GM21825 (cell line): Measurements from ENCODE around the gene MYEOV.

Experiments used
- ATAC-seq: cut with Tn5 transposase; IDR thresholded peaks from one replicate; pipeline ENCODE4 v1.9.1; 2021; ENCODE audit warnings: mild to moderate bottlenecking, moderate library complexity; ENCODE audit not compliant: unreplicated experiment

MYEOV gene

DNA sequence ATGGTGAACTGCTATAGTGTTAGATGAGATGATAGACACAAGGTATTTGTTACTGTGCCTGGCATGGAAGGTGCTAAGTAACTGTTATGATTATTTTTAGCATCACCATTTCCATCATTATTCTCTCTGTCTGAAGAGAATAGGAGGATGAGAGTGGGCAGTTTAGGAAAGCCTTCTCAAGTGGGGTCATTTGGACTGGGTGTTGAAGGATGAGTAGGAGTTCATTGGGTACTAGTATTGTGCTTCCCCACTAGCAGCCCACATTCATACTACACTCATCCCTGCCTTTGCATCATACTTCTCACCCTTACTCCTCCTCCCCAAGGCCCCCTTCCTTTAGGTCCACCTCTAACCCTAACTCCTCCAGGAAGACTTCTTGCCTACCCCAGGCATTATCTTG, 20.6 kb downstream of the MYEOV start:
- no peak for ATAC-seq

DNA sequence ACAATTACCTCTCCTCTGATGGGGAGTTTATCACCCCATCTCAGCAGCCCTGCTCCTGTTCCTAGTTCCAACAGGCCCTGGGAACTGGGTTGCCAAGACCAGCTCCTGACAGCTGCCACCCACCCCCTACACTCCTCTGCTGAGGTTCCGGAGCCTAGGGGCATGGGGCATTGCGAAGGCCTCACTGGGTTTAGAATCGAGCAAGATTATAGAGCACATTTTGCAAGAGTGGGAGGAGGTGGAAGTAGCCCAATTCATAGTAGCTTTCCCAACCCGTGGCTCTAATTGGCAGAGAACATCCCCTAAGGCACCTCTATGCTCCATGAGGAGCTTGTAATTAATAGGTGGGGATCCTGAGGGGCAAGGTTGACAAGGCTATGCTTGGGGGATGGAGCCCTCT, 23.0 kb downstream of the MYEOV start:
- no peak for ATAC-seq

DNA sequence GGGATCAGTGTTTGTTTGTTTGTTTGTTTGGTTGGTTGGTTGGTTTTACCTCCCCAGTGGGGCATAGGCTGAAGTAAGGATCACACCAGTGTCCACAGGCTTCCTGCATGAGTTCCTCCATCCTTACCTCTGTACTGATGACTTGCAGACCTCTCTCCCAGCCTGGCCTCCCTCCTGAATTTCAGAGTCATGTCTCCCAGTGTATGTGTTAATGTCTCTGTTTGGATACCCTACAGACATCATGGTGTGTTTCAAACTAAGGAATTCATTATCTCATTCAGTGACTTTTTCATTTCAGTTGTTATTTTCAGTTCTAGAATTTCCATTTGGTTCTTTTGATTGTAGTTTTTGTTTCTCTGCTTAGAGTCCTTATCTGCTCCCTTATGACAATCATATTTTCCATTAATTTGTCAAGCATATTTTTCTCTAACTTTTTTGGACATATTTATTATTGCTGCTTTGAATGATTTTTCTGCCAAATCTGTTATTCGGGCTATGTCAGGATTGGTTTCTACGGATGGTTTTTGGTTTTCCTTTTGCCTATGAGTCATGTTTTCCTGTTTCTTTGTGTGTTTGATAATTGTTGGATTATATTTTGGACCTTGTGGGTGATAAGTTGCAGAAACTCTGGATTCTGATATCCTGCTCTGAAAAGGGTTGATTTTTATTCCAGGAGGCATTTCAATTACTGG, 23.6 kb downstream of the MYEOV start:
- no peak for ATAC-seq

DNA sequence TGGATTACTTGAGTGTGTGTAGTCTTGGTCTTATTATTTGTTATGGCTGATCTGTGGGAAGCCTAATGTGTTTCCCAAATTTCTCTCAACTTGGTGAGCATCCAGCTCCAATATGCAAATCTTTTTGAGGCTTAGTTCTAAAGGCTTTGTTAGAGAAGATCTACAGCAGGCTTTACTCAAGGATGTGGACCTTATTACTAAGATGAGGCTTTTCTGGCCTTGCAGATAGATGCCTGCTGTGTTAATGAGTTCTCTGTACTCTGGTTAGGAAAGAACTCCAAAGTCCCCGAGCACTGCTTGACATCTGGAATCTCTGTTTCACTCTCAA, 24.1 kb downstream of the MYEOV start:
- ATAC-seq = no peak

DNA sequence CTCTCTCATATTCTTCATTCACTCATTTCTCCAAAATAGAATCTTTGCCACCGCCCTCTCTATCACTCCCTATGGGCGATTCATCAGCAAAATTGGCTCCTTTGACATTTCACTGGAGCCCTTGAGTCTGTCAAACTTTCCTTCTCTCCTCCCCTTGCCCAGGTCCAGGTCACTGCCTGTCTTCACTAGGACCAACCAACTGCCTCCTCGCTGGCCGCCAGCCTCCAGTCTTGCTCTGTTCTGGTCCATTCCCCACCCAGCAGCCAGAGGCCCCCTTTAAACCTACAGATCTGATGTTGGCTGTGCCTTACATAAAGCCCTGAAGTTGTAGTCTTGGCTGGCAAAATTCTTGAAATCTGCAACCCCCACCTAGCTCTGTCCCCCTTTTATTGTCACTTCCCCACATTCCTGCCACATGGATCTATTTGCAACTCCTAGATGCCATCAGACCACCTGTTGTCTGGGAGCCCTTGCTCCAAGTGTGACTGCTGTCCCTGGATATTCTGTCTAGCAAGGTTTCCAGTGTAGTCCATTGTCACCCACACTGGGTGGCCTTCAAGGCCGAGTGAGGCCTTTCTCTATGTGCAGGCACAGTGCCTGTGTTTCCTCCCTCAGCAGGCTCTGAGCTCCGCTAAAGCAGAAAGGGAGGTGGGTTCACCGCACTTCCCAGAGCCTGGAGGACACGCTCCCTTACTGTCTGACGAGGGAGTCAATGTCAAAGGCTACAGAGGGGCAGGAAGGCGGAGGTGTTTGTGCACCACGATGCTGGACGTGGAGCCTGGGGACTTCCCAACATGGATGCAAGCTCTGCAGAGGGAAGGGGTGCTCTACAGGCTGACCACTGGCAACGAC, 25.5 kb downstream of the MYEOV start:
- no peak for ATAC-seq

DNA sequence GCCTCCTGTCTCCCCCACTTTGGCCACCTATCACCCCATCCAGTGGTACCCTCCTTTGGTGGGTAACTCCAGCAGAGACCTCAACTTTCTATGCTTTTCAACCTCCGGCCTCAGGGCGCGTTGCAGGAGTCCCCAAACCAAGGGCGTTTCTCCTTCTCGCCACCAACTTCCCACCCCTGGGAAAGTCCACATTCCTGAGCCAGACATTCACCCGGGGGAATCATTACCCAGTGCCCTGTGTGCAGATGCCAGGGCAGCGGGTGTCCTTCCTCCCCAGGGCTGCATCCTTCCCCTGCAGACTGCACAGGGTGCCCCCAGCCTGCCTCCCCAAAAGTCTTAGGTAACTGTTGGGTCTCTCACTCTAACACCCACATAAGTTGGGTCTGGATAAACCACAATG, 26.4 kb downstream of the MYEOV start:
- ATAC-seq = no peak

DNA sequence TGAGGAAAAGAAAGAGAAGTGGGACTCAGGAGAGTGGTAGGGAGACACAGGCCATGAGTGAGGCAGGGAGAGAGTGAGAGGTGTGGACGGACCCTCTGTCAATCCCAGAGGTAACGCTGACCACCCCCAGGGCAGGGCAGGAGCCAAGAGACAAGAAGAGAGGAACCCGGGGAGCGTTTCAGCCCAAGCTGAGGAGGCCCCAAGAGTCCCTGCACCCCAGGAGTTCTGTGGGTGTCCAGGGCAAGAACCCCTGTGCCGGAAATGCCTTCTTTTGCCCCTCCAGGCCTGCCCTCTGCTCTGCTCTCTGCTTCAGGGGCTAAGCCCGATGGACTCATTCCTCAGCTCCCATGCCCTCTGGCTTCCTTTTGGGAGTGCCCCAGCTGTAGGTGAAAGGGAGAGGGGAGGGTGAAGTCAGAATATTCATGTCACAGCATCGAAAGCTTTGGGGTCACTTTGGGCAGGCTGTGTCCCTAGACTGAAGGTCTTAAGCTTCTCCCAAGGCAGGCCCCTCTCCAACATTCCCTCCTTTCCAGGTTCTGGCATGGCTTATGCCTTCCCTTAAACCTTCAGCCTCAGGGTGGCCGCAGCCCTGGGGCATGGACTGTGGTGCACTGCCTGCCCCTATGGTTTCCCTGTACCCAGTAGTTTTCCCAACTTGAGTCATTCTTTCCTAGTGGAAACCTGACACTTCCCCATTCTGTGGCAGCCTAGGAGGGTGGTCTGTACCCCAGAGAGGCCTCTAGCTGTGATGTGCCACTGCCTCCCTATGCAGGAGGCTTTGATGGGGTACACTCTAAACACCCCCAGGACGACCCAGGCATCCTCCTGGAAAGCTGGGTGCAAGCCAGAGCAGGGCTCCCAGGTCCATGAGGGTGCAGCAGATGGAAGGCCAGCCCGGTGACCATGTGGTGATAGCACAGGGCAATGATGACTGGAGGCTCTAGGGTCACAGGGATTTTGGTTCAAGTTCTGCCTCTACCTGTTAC, 27.1 kb downstream of the MYEOV start:
- no peak for ATAC-seq

DNA sequence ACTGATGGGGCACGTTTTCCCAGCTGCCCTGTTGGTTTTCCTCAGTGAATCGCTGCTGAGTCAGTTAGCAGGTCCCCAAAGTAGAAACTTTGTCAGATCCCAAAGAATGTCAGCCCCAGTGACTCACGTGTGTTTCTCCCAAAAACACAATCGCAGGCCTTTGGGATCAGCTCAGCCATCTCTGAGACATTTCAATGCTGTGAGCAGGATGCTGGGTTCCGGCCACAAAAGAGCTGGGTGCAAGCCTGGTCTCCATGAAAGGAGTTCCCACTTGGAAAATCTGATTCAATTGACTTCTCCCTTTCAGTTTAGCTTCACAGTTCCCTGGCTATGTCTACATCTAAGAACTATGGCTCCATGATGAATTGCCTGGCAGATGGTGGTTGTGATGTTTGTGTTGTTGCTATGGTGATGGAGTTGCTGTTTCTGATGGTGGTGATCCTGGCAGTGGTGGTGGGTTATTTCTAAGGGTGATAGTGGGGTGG, 28.0 kb downstream of the MYEOV start:
- no peak for ATAC-seq

DNA sequence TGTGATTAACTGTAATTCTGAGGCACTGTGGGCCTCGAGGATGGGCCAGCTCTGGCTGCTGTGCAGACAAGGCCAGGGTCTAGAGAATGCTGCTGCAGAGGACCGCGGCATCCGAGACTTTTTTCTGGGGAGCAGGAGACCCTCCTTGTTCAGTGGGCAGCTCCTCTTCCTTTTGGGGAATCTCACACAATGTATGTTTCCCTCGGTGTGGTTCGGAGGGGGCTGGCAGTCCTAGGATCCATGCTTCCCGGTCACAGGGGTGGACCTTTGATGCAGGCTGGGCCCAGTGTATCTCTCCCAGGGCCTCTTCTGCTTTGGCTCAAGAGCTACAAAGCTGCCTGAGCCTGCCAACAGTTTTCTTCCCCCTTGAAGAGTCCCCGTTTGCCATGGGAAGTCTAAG, 31.5 kb downstream of the MYEOV start:
- no peak for ATAC-seq

DNA sequence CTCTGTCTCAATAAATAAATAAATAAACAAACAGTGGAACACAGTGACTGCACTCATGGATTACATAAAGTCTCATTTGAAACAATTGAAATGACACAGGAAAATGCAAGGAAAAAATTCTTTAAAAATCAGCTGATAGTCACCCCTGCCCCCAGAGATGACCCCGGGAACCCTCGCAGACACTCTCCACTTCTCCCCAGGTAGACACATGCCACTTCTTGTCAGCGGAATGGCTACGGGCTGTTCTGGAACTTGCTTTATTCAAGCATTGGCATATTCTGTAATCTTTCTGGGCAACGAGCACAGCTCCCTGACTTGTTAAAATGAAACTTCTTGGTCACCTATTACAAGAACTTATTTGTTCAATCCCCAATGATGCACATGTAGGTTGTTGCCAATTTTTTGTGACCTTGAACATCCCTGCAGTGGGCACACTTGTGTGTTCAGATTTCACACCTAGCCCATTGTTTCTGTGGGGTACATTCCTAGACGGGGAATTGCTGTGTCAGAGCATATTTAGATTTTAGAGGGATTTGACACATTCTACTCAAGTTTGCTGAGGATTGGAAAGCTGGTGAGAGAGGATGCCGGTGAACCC, 32.8 kb downstream of the MYEOV start:
- no peak for ATAC-seq

DNA sequence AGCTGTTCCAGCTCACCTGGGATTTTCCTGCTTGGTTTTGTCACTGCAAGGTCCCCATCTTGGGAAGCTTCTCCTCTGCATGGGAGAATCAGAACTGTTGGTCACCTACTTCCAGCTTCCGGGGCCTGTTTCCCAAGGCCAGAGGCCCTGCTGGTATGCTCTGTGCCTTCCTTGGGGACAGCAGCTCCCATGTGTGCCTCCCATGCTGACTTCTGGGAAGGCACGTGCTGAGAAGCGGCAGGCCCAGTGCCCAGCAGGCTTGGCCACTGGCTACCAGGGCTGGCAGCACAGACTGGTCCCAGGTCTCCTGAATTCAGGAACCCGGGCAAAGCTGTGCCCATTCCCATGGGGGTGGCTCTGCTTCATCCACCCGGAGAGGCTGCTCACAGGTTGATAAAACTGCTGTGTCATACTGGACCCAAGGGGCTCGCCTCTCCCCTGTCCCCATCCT, 33.8 kb downstream of the MYEOV start:
- no peak for ATAC-seq

DNA sequence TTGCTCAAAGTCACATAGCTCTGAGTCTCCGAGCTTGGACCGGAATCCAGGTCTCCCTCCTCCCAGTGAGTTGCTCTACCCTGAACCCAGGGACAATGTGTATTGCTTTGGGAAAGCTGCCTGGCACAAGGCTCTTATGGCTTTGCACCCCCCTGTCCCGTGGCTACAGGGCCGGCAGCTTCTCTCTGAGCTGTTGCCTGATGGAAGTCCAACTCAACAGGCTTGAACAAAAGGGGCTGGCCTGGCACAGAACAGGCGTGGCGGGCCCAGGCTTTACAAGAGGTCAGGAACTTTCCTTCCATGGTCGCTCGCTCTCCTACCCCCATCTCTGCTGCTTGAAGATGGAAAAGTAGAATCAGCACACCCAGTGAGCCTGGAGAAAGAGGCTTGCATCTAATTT, 34.3 kb downstream of the MYEOV start:
- no peak for ATAC-seq

DNA sequence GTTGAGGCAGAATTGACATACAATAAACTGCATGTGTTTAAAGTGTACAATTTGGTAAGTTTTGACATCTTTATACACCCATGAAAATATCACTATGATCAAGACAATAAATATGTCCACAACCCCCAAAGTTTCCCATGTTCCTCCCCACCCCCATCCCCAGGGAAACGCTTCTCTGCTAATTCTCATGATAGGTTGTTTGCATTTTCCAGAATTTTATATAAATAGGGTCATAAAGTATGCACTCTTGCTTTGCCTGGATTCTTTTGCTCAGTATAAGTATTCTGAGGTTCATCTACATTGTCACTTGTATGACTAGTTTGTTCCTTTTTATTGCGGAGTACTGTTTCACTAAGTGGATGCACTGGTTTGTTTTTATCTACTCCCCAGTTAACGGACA, 35.6 kb downstream of the MYEOV start:
- no peak for ATAC-seq

DNA sequence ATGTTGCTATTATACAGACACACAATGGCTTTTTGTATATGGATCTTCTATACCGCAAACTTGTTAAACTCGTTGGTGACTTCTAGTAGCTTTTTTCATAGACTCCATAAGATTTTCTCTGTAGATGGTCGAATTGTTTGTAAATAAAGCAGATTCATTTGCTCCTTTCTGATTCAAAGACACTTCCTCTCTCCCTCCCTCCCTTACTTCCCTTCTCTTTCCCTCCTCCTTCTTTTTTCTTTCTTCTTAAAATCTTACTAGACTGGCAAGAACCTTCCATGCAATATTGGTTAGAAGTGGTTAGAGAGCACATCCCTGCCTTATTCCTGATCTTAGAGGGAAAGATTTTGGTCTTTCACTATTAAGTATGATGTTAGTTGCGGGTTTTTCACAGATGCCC, 36.4 kb downstream of the MYEOV start:
- no peak for ATAC-seq

DNA sequence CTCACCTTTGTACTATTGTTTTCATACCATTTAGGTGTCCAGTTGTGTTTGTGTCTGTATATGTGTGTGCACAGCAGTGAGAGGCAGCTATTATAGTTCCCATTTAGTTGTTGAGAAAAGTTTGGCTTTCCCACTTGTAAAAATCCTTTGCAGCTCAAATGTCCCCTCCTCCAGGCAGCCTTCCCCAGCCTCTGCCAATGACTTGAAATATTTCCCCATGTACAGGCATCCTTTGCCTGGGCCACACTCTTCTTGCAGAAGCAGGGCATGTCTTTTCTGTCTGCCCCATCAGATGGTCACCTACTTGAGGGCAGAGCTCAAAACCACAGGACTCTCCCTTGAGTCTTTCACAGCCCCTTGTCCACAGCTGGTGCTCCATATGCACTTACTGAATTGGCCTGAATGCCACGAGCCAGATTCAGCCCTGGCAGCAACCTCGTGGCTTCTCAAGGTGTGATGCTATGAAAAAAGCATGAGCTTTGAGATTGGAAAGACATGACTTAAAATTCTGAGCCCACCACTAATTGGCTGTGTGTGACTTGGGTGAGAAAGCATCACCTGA, 39.3 kb downstream of the MYEOV start:
- no peak for ATAC-seq

DNA sequence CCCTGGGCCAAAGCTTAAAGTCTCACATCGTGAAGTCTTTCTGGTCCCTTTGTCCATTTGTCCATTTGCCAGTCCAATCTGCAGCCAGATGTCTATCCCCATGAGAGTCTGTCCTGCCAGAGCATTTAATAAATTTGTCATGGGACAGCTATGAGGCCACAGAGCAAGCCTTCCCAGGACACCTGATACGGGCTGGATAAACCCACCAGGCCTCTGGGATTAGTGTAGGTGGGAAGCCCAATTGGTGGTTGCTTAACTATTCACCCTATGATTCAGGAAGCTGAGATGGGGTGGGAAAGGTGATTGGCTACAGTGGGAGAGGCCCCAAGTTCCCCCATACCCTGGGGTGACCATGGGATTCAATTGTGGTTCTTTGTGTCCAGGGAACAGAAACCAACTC, 39.9 kb downstream of the MYEOV start:
- ATAC-seq = no peak

DNA sequence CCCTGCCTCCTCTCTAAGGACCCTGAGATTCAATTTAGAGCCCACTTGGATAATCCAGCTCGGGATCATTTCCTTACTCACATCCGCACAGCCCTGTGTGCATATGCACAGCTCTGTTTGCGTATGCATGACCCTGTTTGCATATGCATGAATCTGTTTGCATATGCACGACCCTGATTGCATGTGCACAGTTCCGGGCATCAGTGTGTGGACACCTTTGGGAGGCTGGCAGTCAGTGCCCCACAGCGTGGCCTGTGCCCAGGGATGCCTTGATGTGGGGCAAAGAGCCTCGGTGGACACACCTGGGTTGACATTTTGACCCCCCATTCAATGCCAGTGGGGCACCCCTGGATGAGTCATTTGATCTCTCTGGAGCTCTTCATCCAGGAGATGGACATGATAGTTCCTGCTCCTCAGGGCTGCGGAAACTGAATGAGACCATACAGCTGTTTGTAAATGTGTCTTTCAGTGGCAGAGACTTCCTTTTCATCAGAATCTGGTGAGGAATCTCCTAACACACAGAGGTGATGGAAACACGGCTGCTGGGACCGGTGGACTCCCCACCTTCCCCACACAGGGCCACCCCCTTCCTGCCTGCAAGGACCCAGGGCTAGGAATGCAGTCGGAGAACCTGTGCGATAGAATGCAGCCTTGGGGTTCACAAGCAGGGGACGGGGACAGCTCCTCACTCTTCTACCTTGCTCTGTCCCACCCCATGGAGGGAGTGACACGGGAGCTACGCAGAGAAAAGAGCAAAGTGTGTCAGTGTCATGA, 41.2 kb downstream of the MYEOV start:
- no peak for ATAC-seq

DNA sequence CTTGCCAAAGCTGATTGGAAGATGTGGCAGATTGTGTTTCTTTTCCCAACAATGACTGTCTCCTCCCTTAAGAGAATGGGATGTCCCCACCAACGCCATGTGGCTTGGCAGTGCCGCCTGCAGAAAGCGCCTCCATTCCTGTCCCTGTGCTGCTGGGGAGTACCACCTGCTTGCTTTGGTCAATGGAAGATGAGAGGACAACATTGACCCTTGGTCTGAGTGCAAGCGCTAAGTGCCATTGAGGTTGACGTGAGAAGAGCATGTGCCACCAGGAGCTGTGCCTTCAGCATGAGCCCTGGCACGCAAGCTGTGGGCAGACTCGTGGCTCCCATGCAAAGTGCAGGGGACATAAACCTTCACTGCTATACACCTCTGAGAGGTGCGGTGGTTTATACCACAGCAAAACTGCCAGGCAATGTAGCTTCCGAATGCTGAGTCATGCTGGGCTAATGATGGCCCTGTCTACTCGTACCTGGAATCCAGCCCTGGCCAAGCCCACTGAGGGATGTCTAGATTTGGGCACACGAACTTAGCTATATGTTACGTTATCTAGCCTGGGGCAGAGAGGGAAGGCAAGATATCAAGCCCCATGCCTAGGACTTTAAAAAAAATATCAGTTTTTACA, 41.9 kb downstream of the MYEOV start:
- ATAC-seq = no peak

DNA sequence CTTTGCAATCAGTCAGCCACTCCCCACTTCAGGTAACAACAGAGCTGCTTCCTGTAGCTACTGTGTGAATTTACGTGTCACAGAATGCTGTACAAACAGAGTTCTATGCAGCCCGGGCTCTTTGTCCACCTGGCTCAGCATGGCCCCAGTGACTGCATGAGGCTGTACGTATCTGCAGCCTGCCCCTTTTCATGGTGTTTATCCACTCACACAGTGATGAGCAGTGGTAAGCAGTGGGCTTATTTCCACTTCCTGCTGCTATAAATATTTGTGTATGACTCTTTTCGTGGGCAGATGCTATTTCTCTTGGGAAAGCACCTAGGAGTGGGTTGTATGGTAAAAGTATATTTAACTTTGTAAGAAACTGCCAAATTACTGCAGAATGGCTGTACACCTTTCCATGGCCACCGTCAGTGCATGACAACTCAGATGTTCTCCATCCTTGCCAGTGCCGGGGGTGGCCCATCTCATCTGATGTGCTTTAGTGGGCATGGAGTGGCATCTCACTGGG, 43.3 kb downstream of the MYEOV start:
- no peak for ATAC-seq
